ENCODE results near the gene SYT9. TPM values are rescaled to one million over a fixed set of nuclear protein-coding genes. Genes with fewer than 3 reads are reported as not detected.

The SYT9 gene
- total RNA-seq, 1 experiment from 2014 or later = not detected

- intact Hi-C loops (cut with micrococcal nuclease; ENCODE audit: unreplicated experiment) = loop anchor here (2.0 kb wide), 1 partner anchor 179 kb away; no protein-coding TSS in a partner anchor
- no peak overlapping the region for H3K4me3 Mint-ChIP-seq (ENCODE audit: low read depth, unreplicated experiment)
- no peak for TF ChIP-seq CTCF (IDR thresholded peaks at IDR 0.05; ENCODE audit: unreplicated experiment)
- H3K4me1 Mint-ChIP-seq (ENCODE audit: low read depth, unreplicated experiment) = peaks cover 8% of the 10 kb centered on the region
- no peak overlapping the region for H3K27ac Mint-ChIP-seq (ENCODE audit: unreplicated experiment)
- no peaks in the 10 kb centered on the region for H3K36me3 Mint-ChIP-seq (ENCODE audit: insufficient read depth, unreplicated experiment)
- CTCF ChIA-PET = no interaction called here
- H3K27me3 Mint-ChIP-seq (ENCODE audit: unreplicated experiment) = peaks cover 58% of the 10 kb centered on the region
- BruUV-seq (replicated peaks) = no TSS peak
- peaks cover under 1% of the 10 kb centered on the region for H3K9me3 Mint-ChIP-seq (ENCODE audit: low read depth, unreplicated experiment)
- no peak for DNase-seq
These were observed 28.0 kb downstream of the SYT9 start for GRCh38 chr11:7279676-7280075.

DNA sequence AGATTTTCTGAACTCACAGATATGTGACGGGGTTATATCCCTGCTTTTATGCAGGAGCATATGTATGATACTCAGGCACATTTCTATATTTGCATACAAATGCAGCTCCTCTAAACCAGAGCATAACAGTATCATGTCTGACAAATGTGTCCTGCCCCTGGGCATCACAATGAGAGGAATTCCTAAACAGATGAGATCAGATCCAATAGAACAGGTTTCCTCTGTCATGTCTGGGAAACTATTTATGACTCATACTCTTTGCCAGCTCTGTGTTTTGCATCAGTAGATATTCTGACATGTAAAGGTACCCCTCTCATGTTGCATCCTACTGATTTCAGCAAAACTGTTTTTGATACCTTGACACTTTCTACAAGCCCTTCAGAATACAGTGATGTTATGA, 29.4 kb downstream of the SYT9 start:
- DNase-seq = no peak
- Mint-ChIP-seq H3K36me3 (ENCODE audit: insufficient read depth, unreplicated experiment) (no peaks in the 10 kb centered on the region), H3K4me1 (ENCODE audit: low read depth, unreplicated experiment) (peaks cover 8% of the 10 kb centered on the region), H3K4me3 (ENCODE audit: low read depth, unreplicated experiment) (no peak overlapping the region), H3K9me3 (ENCODE audit: low read depth, unreplicated experiment) (peaks cover 4% of the 10 kb centered on the region), H3K27me3 (ENCODE audit: unreplicated experiment) (peaks cover 52% of the 10 kb centered on the region), H3K27ac (ENCODE audit: unreplicated experiment) (no peak overlapping the region)
- CTCF ChIA-PET = no interaction called here
- intact Hi-C loops (cut with micrococcal nuclease; ENCODE audit: unreplicated experiment) = no loop called here
- TF ChIP-seq CTCF (IDR thresholded peaks at IDR 0.05; ENCODE audit: unreplicated experiment) = no peak
- BruUV-seq (replicated peaks) = no TSS peak

DNA sequence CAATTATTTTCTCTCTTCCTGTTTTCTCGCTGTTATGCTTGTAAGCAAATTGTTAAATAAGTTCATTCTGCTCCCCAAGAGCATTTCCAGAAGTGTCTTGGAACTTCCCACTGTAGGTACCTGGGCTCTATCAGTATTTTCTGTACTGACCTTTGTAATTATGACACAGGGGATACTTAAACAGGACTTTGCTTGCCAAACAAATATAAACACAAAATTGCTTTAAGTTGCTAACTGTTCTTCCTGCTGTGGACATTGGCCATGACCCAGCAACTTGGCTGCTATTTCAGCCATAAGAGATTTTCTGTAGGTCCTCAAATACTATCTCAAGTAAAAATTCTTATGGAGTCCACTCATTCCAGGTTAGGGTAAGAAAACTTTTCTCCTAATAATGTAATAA, 30.1 kb downstream of the SYT9 start:
- DNase-seq = no peak
- peaks cover 44% of the 10 kb centered on the region for H3K27me3 Mint-ChIP-seq (ENCODE audit: unreplicated experiment)
- no peaks in the 10 kb centered on the region for H3K36me3 Mint-ChIP-seq (ENCODE audit: insufficient read depth, unreplicated experiment)
- H3K9me3 Mint-ChIP-seq (ENCODE audit: low read depth, unreplicated experiment) = peaks cover 4% of the 10 kb centered on the region
- H3K4me3 Mint-ChIP-seq (ENCODE audit: low read depth, unreplicated experiment) = no peak overlapping the region
- intact Hi-C loops (cut with micrococcal nuclease; ENCODE audit: unreplicated experiment) = no loop called here
- H3K4me1 Mint-ChIP-seq (ENCODE audit: low read depth, unreplicated experiment) = peaks cover 8% of the 10 kb centered on the region
- no peak for TF ChIP-seq CTCF (IDR thresholded peaks at IDR 0.05; ENCODE audit: unreplicated experiment)
- no peak overlapping the region for H3K27ac Mint-ChIP-seq (ENCODE audit: unreplicated experiment)
- CTCF ChIA-PET = no interaction called here
- BruUV-seq (replicated peaks) = no TSS peak

- intact Hi-C loops (cut with micrococcal nuclease; ENCODE audit: unreplicated experiment) = no loop called here
- BruUV-seq (replicated peaks) = no TSS peak
- H3K4me1 Mint-ChIP-seq (ENCODE audit: low read depth, unreplicated experiment) = peaks cover 8% of the 10 kb centered on the region
- no peak for TF ChIP-seq CTCF (IDR thresholded peaks at IDR 0.05; ENCODE audit: unreplicated experiment)
- H3K9me3 Mint-ChIP-seq (ENCODE audit: low read depth, unreplicated experiment) = peaks cover 7% of the 10 kb centered on the region
- no peak overlapping the region for H3K27ac Mint-ChIP-seq (ENCODE audit: unreplicated experiment)
- no peak for DNase-seq
- no peak overlapping the region for H3K4me3 Mint-ChIP-seq (ENCODE audit: low read depth, unreplicated experiment)
- H3K36me3 Mint-ChIP-seq (ENCODE audit: insufficient read depth, unreplicated experiment) = no peaks in the 10 kb centered on the region
- CTCF ChIA-PET = no interaction called here
- H3K27me3 Mint-ChIP-seq (ENCODE audit: unreplicated experiment) = peaks cover 23% of the 10 kb centered on the region
These were observed 34.5 kb downstream of the SYT9 start for GRCh38 chr11:7286178-7286577.
